Parathyroid adenoma (tissue), 2 donors: Measurements from ENCODE around the gene LRAT.

ENCODE experiments used
- H2AFZ ChIP-seq: fragments of 300-600 bp; sonication (generic); one replicate; pipeline ENCODE4 v1.7.0; 2017; ENCODE audit warnings: antibody characterized with exemption, mild to moderate bottlenecking
- H3K27ac ChIP-seq: fragments of 300-600 bp; sonication (generic); one replicate; pipeline ENCODE4 v1.7.0; 2017
- H3K27me3 ChIP-seq: fragments of 300-600 bp; sonication (generic); one replicate; pipeline ENCODE4 v1.7.0; 2017; ENCODE audit warnings: low read length; ENCODE audit not compliant: control insufficient read depth, insufficient read depth
- H3K36me3 ChIP-seq: fragments of 300-600 bp; sonication (generic); one replicate; pipeline ENCODE4 v1.7.0; 2017; ENCODE audit warnings: low read length; ENCODE audit not compliant: control insufficient read depth, insufficient read depth
- H3K4me1 ChIP-seq: fragments of 300-600 bp; sonication (generic); one replicate; pipeline ENCODE4 v1.7.0; 2017; ENCODE audit warnings: control low read depth
- H3K4me2 ChIP-seq: fragments of 300-600 bp; sonication (generic); one replicate; pipeline ENCODE4 v1.7.0; 2017; ENCODE audit warnings: low read length
- H3K4me3 ChIP-seq: fragments of 300-600 bp; sonication (generic); one replicate; pipeline ENCODE4 v1.7.0; 2017; ENCODE audit warnings: low read depth, low read length
- H3K79me2 ChIP-seq: fragments of 300-600 bp; sonication (generic); one replicate; pipeline ENCODE4 v1.7.0; 2017; ENCODE audit warnings: control low read depth
- H3K9ac ChIP-seq: fragments of 300-600 bp; sonication (generic); one replicate; pipeline ENCODE4 v1.7.0; 2017; ENCODE audit warnings: mild to moderate bottlenecking
- H3K9me3 ChIP-seq: fragments of 300-600 bp; sonication (generic); one replicate; pipeline ENCODE4 v1.7.0; 2017; ENCODE audit warnings: low read length; ENCODE audit not compliant: control insufficient read depth
- TF ChIP-seq, protein P1 (sequence below): fragments of 300-600 bp; sonication (generic); IDR thresholded peaks from one replicate; pipeline ENCODE4 v1.7.0; 2017; ENCODE audit warnings: antibody characterized with exemption, mild to moderate bottlenecking
- donor health status: primary hyperparathyroidism.

LRAT gene

DNA sequence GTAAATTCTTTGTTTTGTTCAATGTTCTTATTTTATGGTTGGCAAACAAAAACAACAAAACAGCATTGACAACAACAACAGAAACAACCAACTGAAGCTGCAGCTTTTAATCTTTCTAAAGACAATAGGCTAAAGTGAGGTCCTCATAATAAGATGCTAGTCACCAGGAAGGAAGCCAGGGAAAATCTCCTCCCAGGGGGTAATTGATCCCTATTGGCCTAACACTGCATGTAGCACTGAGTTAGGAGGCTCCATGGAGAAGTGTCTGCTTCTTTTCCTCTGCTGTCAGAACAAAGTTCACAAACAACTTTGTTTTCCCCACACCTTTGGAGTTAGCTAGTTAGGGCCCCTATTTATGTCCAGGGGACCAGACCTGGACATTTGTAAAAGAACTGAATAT is 4.7 kb upstream of the LRAT start:
- TF ChIP-seq, protein P1, sequence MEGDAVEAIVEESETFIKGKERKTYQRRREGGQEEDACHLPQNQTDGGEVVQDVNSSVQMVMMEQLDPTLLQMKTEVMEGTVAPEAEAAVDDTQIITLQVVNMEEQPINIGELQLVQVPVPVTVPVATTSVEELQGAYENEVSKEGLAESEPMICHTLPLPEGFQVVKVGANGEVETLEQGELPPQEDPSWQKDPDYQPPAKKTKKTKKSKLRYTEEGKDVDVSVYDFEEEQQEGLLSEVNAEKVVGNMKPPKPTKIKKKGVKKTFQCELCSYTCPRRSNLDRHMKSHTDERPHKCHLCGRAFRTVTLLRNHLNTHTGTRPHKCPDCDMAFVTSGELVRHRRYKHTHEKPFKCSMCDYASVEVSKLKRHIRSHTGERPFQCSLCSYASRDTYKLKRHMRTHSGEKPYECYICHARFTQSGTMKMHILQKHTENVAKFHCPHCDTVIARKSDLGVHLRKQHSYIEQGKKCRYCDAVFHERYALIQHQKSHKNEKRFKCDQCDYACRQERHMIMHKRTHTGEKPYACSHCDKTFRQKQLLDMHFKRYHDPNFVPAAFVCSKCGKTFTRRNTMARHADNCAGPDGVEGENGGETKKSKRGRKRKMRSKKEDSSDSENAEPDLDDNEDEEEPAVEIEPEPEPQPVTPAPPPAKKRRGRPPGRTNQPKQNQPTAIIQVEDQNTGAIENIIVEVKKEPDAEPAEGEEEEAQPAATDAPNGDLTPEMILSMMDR, result no peak
- Histone ChIP-seq H3K9ac (no peak overlapping the region), H3K9me3 (no peaks in the 10 kb centered on the region), H3K27ac (no peak overlapping the region), H3K27me3 (no peaks in the 10 kb centered on the region), H3K36me3 (no peaks in the 10 kb centered on the region), H3K4me3 (no peak overlapping the region), H3K79me2 (no peaks in the 10 kb centered on the region), H3K4me1 (no peaks in the 10 kb centered on the region), H3K4me2 (no peak overlapping the region), H2AFZ (no peak overlapping the region)

- H3K79me2 ChIP-seq, result no peaks in the 10 kb centered on the region
- no peaks in the 10 kb centered on the region for H3K36me3 ChIP-seq
- no peak overlapping the region for H3K4me2 ChIP-seq
- H2AFZ ChIP-seq, result no peak overlapping the region
- no peak overlapping the region for H3K9ac ChIP-seq
- TF ChIP-seq, protein P1, result no peak
- no peak overlapping the region for H3K27ac ChIP-seq
- no peak overlapping the region for H3K4me3 ChIP-seq
- H3K4me1 ChIP-seq, result no peaks in the 10 kb centered on the region
- H3K9me3 ChIP-seq, result no peaks in the 10 kb centered on the region
- no peaks in the 10 kb centered on the region for H3K27me3 ChIP-seq
Observed at GRCh38 chr4:154740462-154740861, 3.3 kb upstream of the LRAT start.

DNA sequence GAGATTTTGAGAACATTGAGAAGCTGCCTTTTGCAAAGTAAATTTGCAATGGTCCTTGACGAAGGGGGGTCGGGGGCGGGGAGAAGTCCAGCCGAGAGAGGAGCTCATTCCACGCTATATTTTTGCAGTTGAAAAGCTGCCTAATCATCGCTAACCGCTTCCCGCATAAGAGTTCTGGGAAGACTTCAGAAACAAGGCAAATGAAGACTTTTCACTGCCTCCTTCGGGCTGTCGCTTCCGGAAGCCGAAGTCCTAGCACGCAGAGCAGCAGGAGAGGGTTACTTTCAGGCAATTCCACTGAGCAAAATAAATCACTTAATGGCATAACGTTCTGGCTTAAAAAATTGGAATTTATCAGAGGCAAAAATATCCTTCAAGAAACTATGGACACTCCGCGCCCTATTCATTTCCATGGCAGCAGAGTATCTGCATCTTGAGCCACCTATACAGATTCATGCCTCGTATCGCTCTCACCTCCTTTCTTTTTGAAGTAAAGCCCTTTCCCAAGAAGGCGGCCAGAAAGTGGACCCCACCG is 2.6 kb upstream of the LRAT start:
- no peak overlapping the region for H3K9ac ChIP-seq
- H3K9me3 ChIP-seq, result no peaks in the 10 kb centered on the region
- no peak overlapping the region for H3K4me2 ChIP-seq
- H3K36me3 ChIP-seq, result no peaks in the 10 kb centered on the region
- no peaks in the 10 kb centered on the region for H3K4me1 ChIP-seq
- no peak overlapping the region for H3K27ac ChIP-seq
- H3K4me3 ChIP-seq, result no peak overlapping the region
- H3K27me3 ChIP-seq, result no peaks in the 10 kb centered on the region
- H2AFZ ChIP-seq, result no peak overlapping the region
- TF ChIP-seq, protein P1, result no peak
- no peaks in the 10 kb centered on the region for H3K79me2 ChIP-seq

GRCh38 chr4:154741922-154742850 is 1.6 kb upstream of the LRAT start:
- Histone ChIP-seq H3K27ac (no peak overlapping the region), H3K79me2 (no peaks in the 10 kb centered on the region), H2AFZ (peak overlapping the region; percentile 33), H3K4me1 (no peaks in the 10 kb centered on the region), H3K9me3 (no peaks in the 10 kb centered on the region), H3K4me2 (peak overlapping the region; percentile 78), H3K9ac (no peak overlapping the region), H3K36me3 (no peaks in the 10 kb centered on the region), H3K4me3 (peak overlapping the region; percentile 31), H3K27me3 (no peaks in the 10 kb centered on the region)
- TF ChIP-seq, protein P1, result no peak
